Middle frontal gyrus (tissue), 1 donor: ENCODE results near the gene ADAMTS20.
A peak's percentile ranks its signal among the peaks of the same experiment; 100 is the strongest.
"Not testable (repeated sequence)": the region's sequence is repeated elsewhere in the genome, so short reads cannot be mapped to it uniquely, and the experiment has no call there.

Source experiments
- DNase-seq: peaks from one replicate; pipeline ENCODE4 v3.0.0-alpha.2; 2015; ENCODE audit warnings: low spot score; ENCODE audit errors: extremely low spot score

Gene ADAMTS20

DNA sequence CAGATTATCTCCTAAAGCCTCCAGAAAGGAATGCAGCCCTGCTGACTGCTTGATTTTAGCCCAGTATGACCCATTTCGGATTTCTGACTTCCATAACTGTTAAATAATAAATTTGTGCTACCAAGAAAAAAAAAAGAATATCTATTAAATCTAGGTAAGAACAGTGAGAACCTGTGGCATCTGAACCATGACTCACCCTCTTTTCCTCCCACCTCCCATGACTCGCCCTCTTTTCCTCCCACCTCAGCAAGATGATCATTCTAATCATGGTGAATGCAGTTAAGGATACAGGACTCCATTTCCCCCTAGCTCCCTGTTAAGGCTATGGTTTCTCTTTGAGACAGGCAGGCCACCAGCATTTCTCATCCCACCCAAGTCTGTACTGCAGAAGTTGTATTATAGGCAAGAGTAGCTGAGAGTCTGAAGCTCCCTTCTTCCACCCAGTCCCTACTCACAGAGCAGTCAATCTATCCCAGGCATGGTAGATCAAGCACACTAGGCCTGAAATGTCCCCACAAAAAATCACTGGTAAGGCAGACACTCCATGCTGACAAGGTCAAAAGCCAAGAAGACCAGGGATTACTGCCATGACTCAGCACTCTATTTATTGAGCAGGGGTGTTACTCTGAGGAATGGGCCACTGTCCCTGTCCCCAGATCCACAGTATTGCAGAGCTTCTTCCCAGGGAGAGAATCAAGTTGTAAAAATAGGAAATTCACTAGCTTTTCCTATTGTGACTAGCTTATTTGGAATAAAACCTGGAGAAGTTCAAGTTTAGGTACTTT, 188.9 kb downstream of the ADAMTS20 start:
- DNase-seq = no peak

DNA sequence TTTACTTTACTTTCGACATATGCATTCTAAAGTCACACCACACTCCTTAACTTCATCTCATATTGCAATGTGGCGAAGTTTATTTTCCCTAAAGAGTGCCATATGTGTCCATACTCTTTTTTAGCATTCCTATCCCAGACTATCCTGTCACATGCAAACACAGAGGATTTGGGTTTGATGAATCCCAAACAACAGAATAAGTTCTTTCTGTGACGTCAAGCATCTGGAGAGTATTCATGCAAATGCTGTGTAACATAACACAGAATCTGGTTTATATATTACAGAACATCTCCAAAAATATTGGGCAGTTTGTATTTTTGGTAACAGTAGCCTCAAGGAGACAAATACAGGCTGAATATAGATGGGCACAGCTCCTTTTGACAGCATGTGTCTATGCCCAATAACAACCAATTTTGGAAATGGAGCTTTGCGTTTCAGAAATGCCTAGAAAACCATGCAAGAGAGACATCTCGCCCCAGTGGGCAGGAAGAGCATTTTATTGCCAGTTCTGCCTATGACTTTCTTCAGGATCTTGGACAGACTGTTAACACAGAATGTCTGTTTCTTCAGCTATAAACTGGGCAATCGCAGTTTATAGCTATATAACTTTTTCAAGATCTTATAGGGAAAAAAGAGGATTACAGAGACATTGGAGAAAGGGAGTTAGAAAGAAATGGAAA, 190.8 kb downstream of the ADAMTS20 start:
- DNase-seq = no peak

DNA sequence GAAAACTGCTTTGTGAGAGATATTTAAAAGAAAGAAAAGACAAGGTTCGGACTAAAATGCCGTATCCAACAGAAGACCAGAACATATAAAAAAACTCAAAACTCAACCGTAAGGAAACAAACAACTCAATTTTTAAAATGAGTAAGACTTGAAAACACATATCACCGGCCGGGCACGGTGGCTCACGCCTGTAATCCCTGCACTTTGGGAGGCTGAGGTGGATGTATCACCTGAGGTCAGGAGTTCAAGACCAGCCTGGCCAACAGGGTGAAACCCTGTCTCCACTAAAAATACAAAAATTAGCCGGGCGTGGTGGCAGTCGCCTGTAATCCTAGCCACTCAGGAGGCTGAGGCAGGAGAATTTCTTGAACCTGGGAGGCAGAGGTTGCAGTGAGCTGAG, 192.0 kb downstream of the ADAMTS20 start:
- DNase-seq = not testable (repeated sequence)

DNA sequence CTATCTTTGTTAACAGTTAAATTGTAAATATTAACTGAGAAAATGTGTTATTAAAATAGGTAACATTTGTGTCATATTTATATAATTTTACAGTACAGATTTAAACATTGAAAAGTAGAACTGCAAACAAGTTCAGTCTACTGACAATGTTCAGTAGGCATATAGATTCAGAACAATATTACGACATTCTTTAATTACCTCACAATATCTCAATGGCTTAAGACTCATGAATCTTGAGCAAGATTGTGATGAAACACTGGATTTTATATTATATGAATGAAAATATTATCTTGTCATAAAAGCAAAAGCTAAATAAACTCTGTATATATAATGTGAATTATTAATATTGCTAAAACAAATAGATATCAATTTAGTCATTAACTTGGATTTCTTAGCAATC, 194.9 kb downstream of the ADAMTS20 start:
- DNase-seq = no peak

DNA sequence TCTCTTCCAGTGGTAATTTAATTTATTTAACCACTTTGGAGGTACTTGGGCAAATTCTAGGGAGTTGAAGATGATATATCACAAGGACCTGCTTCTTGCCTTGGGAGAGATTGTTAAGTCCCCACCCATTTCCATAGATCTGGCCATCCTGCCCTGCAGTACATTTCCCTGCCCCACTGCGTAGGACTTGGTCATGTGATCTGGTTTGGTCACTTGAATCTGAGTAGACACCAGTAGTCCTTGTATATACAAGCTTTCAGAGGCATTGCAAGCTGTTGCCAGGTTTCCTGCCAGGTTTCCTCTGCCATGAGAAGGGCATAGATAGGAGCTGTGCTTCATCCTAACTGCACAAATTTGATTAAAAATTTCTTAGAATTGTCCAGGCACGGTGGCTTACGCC, 200.0 kb downstream of the ADAMTS20 start:
- no peak for DNase-seq

DNA sequence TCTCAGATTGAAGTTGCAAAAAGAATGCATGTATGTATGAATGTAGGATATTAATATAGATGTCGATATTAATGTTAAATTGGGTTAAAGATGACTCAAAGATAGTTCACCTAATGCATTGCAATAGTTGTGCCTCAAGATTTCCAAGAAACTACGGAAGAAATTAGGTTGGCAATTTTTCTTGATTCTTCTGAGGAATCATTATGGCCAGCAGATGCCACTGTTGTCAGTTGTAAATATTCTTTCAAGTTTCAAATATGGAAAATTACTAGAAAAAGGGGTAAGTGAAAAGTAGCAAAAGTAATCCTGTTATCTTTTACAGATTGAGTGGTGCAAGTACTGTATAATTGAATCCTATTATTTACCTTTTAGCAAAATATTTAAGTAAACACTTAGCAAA, 202.1 kb downstream of the ADAMTS20 start:
- DNase-seq = no peak

DNA sequence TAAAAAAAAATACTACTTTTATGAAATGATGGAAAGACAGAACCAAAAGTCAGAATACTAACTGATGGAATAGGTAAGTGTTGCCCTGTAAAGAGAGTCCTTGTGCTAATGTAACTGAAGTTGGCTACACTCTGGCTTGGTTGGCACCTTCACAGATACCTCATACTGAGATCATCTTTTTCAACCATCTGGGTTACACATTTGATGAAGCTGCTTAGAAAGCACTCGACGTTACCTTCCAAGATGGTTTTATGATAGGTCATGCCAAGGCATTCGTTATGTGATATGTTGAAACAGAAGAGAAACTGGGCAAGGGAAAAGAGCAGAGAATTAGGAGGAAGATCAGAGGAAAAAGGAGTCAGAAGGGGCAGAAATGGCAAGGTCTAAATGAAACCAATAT, 203.8 kb downstream of the ADAMTS20 start:
- no peak for DNase-seq

DNA sequence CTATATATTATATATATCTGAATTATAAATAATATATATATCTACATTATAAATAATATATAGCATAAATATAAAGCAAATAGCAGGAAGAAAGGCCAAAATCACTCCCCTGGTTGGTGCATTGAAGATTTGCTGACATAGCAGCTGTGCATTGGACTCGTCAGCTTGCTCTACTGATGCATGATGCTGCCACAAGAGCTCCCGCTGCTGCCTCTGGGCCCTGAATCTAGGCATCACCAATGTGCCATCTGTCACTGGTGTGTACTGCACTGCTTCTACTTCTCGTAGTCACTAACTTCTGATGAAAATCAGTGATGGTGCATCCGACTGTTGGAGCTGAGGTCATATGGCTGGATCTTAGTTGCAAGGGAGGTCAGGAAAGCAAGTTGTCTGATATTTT, 205.0 kb downstream of the ADAMTS20 start:
- no peak for DNase-seq

DNA sequence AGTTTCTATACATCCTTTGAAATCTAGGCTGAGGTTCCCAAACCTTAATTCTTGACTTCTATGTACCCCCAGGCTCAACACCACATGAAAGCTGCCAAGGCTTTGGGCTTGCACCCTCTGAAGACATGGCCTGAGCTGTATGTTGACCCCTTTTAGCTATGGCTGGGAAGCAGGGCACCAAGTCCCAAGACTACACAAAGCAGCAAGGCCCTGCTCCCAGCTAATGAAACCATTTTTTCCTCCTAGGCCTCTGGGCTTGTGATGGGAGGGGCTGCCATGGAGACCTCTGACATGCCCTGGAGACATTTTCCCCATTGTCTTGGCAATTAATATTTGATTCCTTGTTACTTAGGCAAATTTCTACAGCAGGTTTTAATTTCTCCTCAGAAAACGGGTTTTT, 207.0 kb downstream of the ADAMTS20 start:
- no peak for DNase-seq

DNA sequence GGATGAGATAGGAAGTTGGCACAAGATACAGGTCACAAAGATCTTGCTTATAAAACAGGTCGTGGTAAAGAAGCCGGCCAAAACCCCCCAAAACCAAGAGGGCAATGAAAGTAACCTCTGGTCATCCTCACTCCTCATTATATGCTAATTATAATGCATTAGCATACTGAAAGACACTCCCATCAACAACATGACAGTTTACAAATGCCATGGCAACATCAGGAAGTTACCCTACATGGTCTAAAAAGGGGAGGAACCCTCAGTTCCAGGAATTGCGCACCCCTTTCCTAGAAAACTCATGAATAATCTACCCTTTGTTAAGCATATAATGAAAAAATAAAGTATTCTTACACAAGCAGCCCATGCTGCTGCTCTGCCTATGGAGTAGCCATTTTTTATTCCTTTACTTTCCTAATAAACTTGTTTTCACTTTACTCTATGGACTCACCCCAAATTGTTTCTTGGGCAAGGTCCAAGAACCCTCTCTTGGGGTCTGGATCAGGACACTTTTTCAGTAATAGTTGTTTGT, 210.2 kb downstream of the ADAMTS20 start:
- not testable (repeated sequence) for DNase-seq

DNA sequence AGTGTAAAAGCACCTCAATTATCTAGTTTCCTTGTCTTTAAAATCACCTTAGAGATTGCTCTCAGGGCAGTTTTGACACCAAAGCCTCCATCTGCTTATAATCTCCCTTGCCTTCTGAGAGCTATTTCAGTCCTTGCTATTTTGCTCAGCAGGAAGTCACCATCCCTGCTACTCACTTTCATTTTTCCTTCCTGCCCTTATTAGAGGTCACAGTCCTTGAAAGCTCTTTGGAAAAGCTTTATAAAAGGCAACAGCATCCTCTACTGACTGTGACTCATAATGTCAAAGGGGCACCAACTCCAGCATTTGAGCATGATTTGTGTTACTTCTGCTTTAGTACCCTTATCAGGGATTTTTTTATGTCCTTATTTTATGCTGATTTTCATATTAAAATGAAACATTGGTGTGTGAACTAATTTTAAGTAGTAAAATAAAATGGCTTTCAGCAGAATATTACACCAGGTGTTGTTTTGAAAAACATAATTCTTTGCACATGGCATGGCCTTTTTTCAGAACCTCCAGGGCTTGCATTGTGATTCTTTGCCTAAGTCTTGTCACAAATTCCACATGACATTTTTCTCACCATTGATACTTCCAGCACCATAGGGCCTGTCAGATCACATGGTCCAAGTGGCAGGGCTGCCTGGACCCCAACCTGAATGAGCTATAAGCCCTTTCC, 213.0 kb downstream of the ADAMTS20 start:
- no peak for DNase-seq

DNA sequence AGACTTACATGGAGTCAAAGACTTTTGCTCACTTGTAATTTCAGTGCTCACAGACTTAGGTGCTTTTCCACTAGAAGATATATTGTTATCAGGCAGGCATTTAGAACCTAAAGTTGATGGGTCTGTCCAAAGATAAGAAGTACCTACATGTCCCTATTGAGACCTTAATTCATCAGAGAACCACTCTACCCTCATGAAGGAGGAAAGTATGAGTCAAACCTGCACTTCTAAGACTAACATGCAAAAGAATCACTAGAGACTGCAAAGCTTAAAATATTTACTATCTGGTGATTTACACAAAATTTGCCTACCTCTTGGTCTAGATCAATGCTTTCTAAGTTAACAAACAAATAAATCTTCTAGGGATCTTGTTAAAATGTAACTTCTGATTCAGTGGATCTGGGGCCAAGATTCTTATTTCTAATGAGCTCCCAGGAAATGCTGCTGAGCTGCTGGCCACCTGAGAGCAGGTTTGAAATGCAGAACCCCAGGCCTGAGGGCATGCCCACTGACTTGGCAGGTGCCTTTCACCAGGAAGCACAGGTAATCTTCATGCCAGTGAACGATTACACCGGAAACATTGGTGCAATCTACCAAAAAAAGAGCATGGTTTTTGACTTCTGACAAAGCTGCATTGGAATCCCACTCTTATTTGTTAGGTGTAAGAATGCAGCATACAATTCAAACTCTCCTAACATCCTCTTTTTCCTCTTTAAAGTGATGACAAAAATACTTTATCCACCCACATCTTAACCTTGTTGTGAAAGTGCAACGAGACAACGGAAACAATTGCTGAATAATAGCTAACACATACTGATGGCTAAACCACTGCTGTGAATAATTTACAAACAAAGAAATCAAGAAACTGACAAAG, 214.2 kb downstream of the ADAMTS20 start:
- no peak for DNase-seq

DNA sequence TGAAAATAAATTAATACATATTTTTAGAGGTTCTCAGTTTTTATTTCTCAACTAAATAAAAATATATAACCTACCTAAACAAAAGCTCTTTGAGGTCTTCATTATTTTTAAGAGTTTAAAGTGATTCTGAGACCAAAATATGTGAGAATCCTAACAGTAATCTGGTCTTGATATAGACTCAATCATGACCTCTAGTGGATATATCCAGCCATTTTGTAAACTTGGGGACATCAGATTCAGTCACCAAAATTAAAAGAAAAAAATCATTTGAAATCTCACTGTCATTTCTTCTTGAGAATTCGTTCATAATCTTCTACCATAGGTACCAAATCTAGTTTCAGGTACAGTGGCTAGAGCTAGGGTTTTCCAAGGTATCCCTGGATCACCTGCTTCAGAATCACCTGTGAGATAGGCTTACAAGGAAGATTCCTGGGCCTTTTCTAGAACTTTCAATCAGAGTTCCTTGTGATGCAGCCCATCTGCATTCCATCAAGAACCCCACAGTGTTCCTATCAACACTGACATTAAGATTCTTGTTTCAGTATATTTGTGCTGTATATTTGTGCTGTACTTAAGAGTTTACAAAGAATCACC, 214.9 kb downstream of the ADAMTS20 start:
- DNase-seq = peak; percentile 15

DNA sequence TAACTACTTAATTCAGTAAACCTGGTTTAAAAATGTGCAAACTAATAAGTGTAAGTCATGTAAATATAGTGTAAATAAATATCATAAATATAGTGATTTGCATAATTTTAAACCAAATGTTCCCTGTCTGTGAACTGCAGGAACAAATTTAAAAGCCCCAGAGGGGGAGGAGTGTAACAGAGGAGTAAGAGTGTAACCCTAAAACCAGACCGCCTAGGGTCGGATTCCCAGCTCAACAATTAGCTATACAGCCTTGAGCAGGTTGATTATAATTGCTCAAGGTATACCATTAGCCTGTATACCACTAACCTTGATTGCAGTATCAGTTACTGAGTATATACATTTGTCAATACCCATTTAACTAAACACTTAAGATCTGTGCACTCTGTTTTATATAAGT, 218.4 kb downstream of the ADAMTS20 start:
- no peak for DNase-seq

DNA sequence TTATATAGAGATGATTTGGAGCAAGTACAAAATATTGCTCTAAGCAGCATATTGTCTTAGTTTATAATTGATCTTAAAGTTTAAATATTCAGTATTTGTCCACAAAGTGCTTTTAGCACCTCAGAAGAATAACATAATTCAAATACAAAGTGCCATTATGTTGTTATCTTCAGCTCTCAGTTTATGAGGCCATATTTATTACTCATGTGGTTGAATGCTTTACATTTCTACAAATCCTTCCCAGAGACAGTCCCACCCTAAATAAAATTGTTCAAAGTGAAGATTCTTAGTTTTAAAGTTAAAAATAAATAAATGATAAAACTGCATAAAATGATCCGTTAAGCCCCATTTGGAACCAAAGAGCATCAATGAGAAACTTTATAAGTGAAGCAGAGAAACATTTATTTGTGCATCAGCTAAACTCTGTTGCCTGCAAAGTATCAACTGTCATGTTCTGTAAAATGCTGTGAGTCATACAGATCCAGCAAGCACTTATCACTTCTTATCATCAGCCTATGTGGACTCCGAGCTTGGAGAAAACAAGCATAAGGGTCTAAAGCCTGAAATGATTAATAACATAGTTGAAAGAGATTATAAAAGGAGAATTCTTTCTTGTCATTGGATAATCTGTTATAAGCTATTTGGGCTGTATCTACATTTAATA, 218.9 kb downstream of the ADAMTS20 start:
- no peak for DNase-seq

DNA sequence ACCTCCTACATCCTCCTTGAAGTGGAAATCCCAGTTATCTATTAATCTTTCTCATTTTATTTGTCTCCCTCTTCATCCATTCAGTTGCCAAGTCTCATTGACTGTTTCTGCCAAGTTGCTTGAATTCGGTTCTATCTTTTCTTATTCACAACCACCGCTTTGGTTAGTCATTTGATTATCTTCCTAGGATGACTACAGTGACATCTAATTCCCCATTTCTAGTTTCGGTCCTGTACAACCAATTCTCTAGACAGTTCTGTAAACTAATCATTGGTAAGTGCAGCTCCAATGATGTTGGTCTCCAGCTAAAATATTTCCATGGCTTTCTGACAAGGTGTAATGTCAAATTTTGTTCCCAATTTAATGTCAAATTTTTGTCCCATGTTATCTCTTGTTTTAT, 220.1 kb downstream of the ADAMTS20 start:
- no peak for DNase-seq

DNA sequence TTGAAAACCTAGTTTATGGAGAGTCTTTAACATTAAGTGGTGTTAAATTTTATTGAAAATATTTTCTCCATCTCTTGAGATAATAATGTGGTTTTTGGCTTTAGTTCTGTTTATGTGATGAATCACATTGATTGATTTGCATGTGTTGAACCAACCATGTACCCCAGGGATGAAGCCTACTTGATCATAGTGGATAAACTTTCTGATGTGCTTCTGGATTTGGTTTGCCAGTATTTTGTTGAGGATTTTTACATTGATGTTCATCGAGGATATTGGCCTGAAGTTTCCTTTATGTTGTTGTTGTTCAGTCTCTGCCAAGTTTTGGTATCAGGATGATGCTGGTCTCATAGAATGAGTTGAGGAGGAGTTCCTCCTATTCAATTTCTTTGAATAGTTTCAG, 222.6 kb downstream of the ADAMTS20 start:
- DNase-seq = no peak

DNA sequence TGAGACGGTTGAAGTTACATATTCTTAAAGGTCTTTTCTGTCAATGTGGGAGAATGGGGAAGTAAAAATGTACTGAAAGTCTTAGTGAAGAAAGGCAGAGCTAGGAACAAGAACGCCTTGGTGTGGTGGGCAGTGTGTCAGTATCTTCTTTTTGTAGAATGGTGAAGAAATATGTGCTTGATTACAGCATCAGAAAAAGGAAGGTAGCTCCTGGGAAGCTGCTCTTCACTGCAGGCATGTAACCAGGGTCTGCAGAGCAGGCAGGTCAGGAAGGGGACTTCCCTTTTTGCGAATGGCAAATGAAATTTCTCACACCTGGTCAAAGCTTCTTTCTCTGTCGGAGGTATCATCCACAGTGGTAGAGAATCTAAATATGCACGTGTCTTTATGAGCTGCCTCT, 226.2 kb downstream of the ADAMTS20 start:
- no peak for DNase-seq

DNA sequence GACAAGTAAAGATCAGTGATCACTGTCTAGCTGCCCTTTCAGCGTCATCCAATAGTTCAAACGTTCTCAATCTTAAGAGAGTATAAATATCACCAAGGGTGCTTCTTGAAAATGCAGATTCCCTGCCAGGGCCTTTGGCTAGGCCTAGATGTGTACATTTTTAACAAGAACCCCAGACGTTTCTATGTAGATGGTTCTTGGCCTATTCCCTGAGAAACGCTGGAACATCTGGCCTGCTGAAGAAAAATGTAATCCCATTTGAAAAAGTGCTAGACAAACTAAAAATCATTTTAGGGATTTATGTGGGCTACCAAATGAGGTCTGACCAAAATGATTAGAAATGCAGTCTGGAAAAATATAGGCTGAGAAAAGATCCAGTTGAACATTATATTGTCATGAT, 231.7 kb downstream of the ADAMTS20 start:
- DNase-seq = no peak

DNA sequence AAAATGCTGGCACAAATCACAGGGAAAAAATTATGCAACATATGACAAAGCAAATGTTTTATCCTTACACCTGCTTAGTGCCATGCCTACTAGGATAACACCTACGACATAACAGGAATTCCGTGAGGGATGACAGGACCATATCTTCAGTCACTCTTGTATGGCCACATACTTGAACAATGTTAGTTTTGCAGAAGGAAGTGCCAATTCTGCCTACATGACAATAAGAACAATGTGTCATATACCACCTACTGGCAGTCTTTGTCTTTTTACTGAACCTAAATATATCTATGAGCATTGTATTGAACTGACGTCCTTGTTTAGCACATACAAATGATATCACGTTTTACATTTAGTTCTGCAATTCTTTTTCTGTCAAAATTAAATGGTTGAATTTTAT, 234.0 kb downstream of the ADAMTS20 start:
- DNase-seq = no peak
